SKM-1 treated with dmso at 0.1 percent for 144 hours (cell line): Measurements from ENCODE around the gene MFSD8.
"Not testable (repeated sequence)": the region's sequence is repeated elsewhere in the genome, so short reads cannot be mapped to it uniquely, and the experiment has no call there.

Source experiments
- DNase-seq: peaks from one replicate; lab custom pipeline; 2025; ENCODE audit not compliant: unreplicated experiment; lab: John Stamatoyannopoulos, UW

MFSD8 gene

DNA sequence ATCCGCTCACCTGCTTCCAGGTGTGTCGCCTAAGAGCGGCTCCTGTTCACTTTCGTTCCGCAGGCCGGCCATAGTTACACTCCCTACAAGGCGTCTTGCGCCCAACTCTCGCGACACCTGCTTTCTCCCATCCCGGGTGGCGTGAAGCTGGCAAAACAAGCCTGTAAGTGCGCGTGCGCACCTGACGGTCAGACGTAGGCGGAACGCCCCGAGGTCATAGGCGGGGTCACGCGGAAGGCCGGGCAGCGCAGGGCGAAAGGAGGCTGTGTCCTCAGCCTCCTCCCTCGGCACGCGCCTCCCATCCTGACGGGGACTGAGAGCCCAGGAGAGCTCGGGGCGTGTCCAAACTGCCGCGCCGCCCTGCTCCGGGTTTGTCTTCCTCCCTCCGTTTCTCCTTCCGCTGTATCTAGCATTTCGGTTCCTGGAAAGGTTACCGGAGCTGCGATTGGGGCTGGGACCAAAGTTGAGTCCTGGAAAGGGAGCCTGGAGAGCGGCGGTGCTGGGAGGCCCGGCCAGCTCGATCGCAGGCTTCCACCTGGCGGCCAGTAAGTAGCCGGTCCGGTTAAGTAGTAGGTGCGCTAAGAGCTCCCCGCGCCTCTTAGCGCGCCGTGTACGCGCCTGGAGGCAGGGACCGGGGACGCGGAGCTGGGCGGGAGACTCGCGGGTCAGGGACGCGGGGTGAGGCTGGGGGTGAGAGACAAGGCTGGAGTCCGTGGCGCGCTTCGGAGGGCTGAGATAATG is at the start of gene MFSD8, which contains the start of gene ABHD18:
MFSD8 (minus strand) TSS at position 112 of the 741 bp plus-strand sequence; CDS start at position 72, 40 bp downstream.
ABHD18 (plus strand) TSS at position 345 of the 741 bp plus-strand sequence. CDS start 17,550 bp downstream, outside the sequence.
- DNase-seq = peak; percentile 99

- DNase-seq = no peak
These were observed 44.5 kb upstream of the MFSD8 start for GRCh38 chr4:128009428-128009827.

DNA sequence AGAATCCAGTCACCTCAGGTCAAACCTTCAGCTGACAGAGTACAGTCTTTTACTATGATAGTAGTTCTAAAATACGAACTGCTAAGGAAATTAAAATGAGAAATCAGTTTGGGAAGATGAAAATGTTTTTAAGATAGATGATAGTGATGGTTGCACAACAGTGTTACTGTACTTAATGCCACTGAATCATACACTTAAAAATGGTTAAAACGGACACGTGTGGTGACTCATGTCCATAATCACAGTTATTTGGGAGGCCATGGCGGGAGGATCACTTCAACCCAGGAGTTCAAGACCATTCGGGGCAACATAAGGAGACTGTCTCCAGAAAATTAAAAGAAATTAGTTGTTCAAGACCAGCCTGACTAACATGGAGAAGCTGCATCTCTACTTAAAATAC is 41.6 kb upstream of the MFSD8 start:
- no peak for DNase-seq

DNA sequence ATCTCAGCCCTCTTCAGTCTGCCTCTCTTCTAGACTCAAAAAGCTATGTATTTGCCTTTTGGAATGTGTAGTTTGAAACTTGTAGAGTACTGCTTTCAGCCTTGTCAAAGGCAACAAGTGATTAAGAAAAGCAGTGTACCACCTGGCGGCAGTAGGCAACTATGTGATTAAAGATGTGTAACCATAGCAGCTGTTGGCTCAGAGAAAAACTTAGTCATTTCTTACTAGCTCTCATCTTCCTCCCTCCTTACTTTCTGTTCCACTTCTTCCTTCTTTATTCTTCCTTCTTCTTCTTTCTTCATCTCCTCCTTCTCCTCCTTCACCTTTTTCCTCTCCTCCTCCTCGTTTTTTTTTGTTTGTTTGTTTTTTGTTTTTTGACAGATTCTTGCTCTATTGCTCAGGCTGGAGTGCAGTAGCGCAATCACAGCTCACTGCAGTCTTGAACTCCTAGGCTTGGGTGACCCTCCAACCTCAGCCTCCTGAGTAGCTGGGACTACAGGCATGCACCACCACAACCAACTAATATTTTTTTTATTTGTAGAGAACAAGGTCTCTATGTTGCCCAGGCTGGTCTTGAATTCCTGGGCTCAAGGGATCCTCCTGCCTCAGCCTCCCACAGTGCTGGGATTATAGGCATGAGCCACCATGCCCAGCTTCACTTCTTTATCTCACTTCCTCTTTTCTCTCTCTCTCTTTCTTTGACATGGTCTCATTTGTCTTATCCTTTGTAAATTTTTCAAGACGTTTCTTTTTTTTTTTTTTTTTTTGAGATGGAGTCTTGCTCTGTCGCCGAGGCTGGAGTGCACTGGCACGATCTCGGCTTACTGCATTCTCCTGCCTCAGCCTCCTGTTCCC is 32.8 kb upstream of the MFSD8 start:
- DNase-seq = no peak

DNA sequence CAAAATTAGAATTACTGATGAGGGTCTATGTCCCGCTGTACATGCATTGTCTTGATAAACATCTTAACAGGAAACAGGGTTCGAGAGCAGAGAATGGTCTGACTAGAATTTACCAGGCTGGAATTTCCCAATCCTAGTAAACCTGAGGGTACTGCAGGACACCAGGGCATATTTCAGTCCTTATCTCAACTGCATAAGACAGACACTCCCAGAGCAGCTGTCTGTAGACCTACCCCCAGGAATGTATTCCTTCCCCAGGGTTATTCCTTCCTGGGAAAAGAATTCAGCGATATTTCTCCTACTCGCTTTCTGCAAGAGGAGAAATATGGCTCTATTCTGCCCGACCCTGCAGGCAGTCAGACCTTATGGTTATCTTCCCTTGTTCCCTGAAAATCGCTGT is 31.5 kb upstream of the MFSD8 start:
- DNase-seq = not testable (repeated sequence)

- DNase-seq = no peak
These were observed 30.8 kb upstream of the MFSD8 start for GRCh38 chr4:127995776-127996175.

DNA sequence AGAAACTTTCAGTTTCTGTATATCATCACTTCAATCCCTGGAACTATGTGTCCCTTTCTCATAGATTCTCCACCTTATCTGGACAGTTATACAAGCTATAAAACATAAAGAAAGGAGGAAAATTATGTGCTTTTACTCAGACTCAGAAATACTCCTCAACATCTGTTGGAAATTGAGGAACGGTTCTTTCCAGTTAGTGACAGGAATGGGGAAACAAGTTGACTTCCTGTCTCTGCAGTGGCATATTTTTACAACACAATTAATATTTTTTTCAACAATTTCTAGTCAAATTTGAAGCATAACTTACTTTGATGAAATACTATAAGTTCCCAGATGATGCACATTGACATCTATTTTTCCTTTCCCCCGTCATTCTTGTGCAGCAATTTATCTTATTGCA is 28.2 kb upstream of the MFSD8 start:
- no peak for DNase-seq

GRCh38 chr4:127988638-127989037 is 23.7 kb upstream of the MFSD8 start:
- DNase-seq = no peak

DNA sequence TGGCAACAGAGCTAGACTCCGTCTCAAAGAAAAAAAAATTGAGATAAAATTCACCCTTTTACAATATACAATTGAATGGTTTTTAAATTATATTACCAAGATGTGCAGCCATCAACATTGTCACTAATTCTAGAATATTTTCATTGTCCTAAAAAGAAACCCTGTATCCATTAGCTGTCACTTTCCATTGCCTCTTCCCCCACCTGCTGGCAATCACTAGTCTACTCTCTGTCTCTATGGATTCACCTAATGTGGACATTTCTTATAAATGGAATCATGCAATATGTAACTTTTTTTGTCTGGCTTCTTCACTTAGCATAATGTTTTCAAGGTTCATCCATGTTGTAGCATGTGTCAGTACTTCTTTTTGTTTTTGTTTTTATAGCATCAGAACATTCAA is 21.0 kb upstream of the MFSD8 start:
- DNase-seq = no peak

DNA sequence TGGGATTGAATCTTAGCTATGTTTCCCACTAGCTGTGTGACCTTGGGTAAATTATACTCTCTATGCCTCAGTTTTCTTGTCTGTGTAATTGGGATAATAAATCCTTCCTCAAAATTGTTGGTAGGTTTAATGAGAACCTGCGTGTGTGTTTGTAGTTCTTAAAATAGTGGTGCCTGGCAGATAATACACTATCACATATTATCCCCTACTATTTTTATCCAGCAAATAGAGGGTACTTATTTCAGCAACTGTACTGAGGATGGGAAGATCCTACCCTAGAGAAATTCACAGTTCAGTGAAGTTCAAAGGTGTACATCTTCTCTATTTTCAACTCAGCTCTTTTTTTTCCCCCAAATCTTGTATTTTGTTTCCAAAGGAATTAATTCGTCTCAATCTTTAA is 17.5 kb upstream of the MFSD8 start:
- no peak for DNase-seq

DNA sequence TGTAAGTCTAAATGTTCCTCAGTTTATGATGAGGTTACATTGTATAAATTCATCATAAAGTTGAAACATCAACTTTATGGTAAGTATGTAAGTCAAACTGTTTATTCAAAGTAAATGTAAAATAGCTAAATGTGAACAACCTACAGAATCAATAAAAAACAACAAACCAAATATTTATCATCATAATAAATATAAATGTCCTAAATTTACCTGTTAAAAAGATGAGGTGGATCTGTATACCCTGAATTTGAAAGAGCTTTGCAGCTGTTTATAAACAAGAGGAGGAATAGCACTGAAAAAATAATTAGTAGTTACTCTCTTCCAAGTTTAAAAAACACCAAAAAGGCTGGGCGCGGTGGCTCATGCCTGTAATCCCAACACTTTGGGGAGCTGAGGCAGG is 14.0 kb upstream of the MFSD8 start:
- DNase-seq = no peak

GRCh38 chr4:127975121-127975770 is 10.3 kb upstream of the MFSD8 start:
- DNase-seq = no peak

GRCh38 chr4:127970925-127971324 is 6.0 kb upstream of the MFSD8 start:
- not testable (repeated sequence) for DNase-seq

- no peak for DNase-seq
These were observed 3.6 kb upstream of the MFSD8 start for GRCh38 chr4:127968586-127968985.

- no peak for DNase-seq
These were observed 2.3 kb upstream of the MFSD8 start for GRCh38 chr4:127967141-127967775.

GRCh38 chr4:127965803-127966175 is 816 bp upstream of the MFSD8 start:
- DNase-seq = peak; percentile 7

DNA sequence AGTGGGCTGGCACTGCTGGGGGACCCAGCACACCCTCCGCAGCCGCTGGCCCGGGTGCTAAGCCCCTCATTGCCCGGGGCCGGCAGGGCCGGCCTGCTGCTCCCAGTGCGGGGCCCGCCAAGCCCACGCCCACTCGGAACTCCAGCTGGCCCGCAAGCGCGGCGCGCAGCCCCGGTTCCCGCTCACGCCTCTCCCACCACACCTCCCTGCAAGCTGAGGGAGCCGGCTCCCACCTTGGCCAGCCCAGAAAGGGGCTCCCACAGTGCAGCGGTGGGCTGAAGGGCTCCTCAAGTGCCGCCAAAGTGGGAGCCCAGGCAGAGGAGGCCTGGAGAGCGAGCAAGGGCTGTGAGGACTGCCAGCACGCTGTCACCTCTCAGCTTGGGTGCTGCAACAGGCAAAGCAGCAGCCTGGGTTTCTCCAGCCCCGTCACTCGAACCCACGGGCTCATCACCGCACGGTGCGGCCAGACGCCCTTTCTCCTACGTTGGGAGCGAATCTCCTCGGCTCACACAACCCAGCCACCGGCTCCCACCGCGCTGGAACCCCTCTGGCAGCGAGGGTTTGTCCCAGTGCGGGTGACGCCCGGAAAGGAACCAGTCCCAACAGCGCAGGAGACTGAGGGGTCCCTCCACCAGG is 429 bp downstream of the MFSD8 start:
- DNase-seq = not testable (repeated sequence)

DNA sequence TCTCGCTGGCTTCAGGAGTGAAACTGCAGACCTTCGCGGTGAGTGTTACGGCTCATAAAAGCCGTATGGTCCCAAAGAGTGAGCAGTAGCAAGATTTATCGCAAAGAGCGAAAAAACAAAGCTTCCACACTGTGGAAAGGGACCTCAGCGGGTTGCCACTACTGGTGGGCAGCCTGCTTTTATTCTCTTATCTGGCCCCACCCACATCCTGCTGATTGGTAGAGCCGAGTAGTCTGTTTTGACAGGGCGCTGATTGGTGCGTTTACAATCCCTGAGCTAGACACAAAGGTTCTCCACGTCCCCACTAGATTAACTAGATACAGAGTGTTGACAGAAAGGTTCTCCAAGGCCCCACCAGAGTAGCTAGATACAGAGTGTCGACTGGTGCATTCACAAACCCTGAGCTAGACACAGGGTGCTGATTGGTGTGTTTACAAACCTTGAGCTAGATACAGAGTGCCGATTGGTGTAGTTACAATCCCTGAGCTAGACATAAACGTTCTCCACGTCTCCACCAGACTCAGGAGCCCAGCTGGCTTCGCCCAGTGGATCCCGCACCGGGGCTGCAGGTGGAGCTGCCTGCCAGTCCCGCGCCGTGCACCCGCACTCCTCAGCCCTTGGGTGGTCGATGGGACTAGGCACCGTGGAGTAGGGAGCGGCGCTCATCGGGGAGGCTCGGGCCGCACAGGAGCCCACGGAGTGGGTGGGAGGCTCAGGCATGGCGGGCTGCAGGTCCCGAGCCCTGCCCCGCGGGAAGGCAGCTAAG is 1.2 kb downstream of the MFSD8 start:
- not testable (repeated sequence) for DNase-seq

- DNase-seq = no peak
These were observed 5.2 kb downstream of the MFSD8 start for GRCh38 chr4:127959794-127960193.

GRCh38 chr4:127957105-127957504 is 7.9 kb downstream of the MFSD8 start:
- no peak for DNase-seq
